GM10248 (cell line): ENCODE results near the gene SSU72.
A peak's percentile ranks its signal among the peaks of the same experiment; 100 is the strongest.

Source experiments
- CTCF ChIA-PET: fragments of 300-600 bp; sonication (Branson Sonifier 250); formaldehyde crosslinking; extraction: SDS; loops from one replicate; lab custom pipeline; 2021; ENCODE audit warnings: antibody characterized with exemption; lab: Yijun Ruan, JAX
- POLR2A ChIA-PET: fragments of 350-650 bp; sonication (Branson Sonifier 250); formaldehyde crosslinking; extraction: SDS; loops from one replicate; lab custom pipeline; 2020; ENCODE audit warnings: antibody characterized with exemption; lab: Yijun Ruan, JAX
- DNase-seq: peaks from one replicate; pipeline ENCODE4 v3.0.0; 2012; ENCODE audit errors: extremely low spot score
- TF ChIP-seq, protein P1 (sequence below): IDR thresholded peaks from 2 replicates; pipeline ENCODE4 v1.5.1; 2012; ENCODE audit warnings: mild to moderate bottlenecking, low read depth; ENCODE audit errors: extremely low read depth, missing control alignments, control extremely low read depth

SSU72 gene

DNA sequence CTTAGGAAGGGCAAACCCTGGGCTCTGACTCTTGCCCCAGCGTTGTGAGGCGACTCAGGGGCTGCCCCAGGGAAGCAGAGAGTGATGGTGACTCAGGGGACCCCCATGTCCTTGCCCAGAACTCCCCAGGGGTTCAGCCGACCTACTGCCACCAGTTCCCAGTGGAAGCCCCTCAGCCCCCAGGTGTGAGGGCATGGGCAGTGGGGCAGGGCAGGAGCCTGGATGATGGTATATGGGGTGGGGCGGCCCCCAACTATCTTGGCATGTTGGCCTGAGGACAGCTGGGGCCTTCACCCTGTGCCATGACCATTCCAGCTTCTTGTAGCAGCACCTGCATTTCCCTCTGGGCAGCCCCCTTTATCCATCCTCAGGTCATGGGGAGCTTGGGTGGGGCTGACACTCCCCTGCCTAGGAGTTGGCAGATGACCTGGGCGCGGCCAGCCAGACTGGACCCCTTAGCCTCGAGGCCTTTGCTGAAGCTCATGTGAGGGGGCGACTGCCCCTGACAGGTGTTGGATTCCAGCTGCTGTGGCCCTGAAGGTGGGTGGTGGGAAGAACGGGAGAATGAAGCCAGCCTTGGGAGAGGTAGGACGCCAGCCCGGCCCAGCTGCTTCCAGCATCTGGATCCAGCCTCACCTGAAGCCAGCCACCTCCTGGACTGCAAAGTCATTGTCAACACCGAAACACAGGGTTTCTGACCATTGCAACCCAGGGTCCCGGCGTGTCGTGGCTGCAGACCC lies 27.1 kb upstream of the SSU72 start:
- no peak for DNase-seq
- TF ChIP-seq, protein P1, sequence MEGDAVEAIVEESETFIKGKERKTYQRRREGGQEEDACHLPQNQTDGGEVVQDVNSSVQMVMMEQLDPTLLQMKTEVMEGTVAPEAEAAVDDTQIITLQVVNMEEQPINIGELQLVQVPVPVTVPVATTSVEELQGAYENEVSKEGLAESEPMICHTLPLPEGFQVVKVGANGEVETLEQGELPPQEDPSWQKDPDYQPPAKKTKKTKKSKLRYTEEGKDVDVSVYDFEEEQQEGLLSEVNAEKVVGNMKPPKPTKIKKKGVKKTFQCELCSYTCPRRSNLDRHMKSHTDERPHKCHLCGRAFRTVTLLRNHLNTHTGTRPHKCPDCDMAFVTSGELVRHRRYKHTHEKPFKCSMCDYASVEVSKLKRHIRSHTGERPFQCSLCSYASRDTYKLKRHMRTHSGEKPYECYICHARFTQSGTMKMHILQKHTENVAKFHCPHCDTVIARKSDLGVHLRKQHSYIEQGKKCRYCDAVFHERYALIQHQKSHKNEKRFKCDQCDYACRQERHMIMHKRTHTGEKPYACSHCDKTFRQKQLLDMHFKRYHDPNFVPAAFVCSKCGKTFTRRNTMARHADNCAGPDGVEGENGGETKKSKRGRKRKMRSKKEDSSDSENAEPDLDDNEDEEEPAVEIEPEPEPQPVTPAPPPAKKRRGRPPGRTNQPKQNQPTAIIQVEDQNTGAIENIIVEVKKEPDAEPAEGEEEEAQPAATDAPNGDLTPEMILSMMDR: no peak
- ChIA-PET CTCF (interaction anchor here (1.3 to 1.9 kb wide), 4 partner anchors 10 to 20 kb away, joined by 3 to 6 read pairs (median 4); no protein-coding TSS in a partner anchor), POLR2A (no interaction called here)

DNA sequence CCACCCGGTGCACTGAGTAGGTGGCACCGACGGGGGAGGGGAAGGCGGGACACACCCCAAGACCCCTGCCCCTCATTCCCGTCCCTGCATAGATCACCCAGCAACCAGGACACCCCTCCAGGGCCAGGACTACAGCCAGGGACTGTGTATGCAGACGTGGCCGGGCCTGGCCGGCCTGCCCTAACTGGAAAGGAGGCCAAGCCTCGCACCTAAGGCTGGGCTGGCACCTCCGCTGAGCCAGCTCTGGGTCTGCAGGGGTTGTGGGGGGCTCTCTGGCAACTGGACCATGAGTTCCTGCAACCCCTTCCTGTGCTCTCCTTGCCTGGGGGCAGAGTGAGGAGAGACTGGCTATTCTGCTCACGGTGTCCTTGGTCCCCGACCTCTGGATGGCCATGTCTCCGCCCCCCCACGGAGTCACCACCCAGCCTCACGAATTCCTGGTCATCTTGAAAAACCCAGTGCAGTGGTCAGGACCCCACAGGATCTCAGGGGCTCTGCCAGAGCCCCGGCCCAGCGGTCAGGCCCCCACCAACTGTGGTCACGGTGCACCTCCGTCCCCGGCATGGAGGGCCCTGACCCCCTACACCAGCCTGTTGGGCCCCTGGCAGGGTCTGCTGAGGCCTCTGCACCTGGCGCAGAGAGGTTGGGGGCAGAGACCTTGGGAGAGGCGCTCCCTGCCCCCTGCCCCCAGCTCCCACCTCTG lies 26.3 kb upstream of the SSU72 start:
- TF ChIP-seq, protein P1: no peak
- POLR2A ChIA-PET: interaction anchor here (0.5 kb wide), 1 partner anchor 52 kb away, joined by 5 read pairs; no protein-coding TSS in a partner anchor
- CTCF ChIA-PET: no interaction called here
- no peak for DNase-seq

DNA sequence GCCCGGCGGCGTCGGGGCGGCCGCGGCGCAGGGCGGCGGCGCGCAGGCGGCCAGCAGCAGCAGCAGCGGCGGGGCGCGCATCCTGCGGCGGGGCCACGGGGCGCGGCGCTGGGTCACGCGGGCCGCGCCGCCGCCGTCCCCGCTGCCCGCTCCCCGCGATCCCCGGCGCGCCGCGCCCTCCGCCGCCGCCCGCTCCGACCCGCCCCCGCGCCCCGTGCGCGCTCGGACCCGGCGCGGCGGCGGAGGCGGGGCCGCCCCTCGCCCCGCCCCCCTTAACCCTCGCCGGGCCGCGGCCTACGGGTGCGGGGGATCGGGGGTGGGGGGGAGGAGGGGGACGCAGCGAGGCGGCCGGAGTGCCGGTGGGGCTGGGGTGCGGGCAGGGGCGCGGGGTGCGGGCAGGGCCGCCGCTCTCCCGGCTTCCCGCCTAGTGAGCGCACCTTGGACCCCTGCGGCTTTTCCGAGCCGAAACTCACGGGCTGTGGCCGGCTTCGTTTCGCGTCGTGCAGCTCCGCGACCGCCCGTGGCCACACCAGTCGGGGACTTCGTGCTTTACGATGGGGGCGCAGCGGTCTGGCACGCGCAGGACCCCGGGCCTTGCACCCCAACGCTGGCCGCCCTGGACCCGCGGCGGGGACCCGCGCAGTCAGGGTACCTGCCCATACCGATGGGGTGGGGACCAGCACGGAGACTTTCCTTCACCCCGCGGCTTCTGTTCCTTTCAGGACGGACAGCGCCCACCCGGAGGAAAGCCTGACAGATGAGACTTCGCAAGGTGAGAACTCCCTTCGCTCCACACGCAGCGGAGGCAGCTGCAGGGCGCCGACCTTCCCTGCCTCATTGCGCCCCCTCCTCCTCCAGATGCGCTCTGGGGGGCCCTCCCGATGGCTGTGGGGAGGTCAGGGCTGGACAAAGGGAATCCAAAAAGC lies 25.5 kb upstream of the SSU72 start, which contains the start of gene FNDC10:
Gene FNDC10, minus strand, starts transcription at position 201 of the 926 bp plus-strand sequence. Its CDS starts 120 bp downstream, at position 81.
- TF ChIP-seq, protein P1: no peak
- DNase-seq: no peak
- POLR2A ChIA-PET: interaction anchor here (0.5 kb wide), 1 partner anchor 52 kb away, joined by 5 read pairs; no protein-coding TSS in a partner anchor
- CTCF ChIA-PET: no interaction called here

DNA sequence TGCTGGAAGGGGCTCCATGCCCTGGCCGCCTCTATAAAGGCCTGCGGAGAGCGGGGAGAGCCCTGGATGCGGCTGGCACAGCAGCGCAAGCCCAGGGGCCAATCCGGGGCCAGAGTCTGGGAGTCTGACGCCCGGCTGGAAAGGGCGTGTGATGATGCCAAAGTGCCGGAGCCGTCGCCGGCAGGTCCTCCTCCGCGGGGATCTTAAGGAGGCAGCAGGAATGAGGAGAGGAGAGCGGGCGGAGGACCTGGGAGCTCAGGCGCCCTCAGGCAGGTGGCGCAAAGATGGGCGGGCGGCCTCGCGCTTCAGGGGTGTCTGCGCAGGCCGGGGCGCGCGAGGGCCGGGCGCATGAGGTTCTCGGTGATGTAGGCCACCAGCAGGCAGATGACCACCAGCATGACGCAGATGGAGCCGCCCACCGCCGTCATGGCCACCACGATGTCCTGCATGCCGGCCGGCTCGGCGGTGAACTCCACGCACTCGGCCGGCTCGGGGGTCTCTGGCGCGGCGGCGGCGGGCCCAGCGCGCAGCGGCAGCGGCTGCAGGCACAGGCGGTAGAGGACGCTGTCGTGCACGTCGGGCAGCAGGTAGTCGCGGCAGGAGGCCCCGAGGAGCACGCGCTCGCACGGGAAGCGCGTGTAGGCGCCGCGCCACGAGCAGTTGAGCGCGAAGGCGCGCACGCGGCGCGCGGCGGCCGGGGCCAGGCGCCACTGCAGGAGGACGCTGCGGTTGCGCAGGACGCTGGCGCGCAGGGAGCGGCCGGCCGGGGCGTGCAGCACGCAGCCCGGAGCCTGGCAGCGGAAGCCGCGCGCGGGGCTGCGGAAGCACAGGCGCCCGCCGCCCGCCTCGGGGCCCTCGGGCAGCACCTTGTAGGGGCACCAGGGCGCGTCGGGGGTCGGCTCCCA lies 24.6 kb upstream of the SSU72 start:
- DNase-seq: no peak
- TF ChIP-seq, protein P1: peak; percentile 31
- ChIA-PET POLR2A (no interaction called here), CTCF (no interaction called here)

DNA sequence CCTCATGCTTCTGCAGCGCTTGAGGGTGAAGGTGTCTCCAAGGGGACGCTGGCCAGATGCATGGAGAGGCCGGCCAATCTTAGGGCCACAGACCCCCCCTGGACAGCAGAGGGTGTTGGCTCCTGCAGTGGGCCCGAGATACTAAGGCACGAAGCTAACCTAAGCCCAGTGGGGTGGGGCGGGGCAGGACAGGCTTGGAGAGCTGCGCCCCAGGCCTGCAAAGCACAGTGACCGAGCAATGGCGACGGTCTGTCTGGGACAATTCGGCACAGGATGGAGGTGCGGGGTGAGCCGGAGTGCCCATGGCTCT lies 24.0 kb upstream of the SSU72 start:
- CTCF ChIA-PET: interaction anchor here (1.7 kb wide), 1 partner anchor 13 kb away, joined by 5 read pairs; no protein-coding TSS in a partner anchor
- POLR2A ChIA-PET: no interaction called here
- DNase-seq: no peak
- TF ChIP-seq, protein P1: no peak
